Keratinocyte (primary cell): ENCODE data around the gene TMEM87B. TPM values are rescaled to one million over a fixed set of nuclear protein-coding genes. Genes with fewer than 3 reads are reported as not detected.

ENCODE experiments used
- DNase-seq: peaks from one replicate; pipeline ENCODE4 v3.0.0-alpha.2; 2011; ENCODE audit warnings: low read depth, missing footprints, low spot score
- FAIRE-seq: peaks from 2 replicates; lab custom pipeline; 2011; peaks lifted over from hg19 to GRCh38; lab: Jason Lieb, UNC
- H2AFZ ChIP-seq: 2 replicates; pipeline ENCODE4 v1.6.0; 2012; ENCODE audit warnings: low read length, control low read depth, inconsistent platforms; ENCODE audit not compliant: control insufficient read depth
- H3K27ac ChIP-seq: 2 replicates; pipeline ENCODE4 v1.5.1; 2011; ENCODE audit warnings: low read length; ENCODE audit not compliant: control insufficient read depth, insufficient read depth
- H3K27me3 ChIP-seq: 3 replicates; pipeline ENCODE4 v1.6.0; 2011; ENCODE audit warnings: low read length; ENCODE audit not compliant: control insufficient read depth, insufficient read depth; ENCODE audit errors: extremely low read depth
- H3K36me3 ChIP-seq, 2 experiments: 2 replicates in 1 of 2; 3 replicates in 1 of 2; pipeline ENCODE4 v1.5.1; 2011; ENCODE audit warnings: low read length in 2 of 2, mild to moderate bottlenecking in 1 of 2; ENCODE audit not compliant: control insufficient read depth in 2 of 2, insufficient read depth in 2 of 2; ENCODE audit errors: extremely low read depth in 1 of 2
- H3K4me1 ChIP-seq: 3 replicates; pipeline ENCODE4 v1.5.1; 2011; ENCODE audit warnings: low read length; ENCODE audit not compliant: control insufficient read depth, insufficient read depth; ENCODE audit errors: extremely low read depth
- H3K4me2 ChIP-seq: 3 replicates; pipeline ENCODE4 v1.6.0; 2011; ENCODE audit warnings: low read depth, low read length; ENCODE audit not compliant: control insufficient read depth, insufficient read depth; ENCODE audit errors: extremely low read depth
- H3K4me3 ChIP-seq, 3 experiments: fragments of 200-600 bp in 1 of 3; sonication (generic) in 1 of 3; 2 replicates in 2 of 3; 3 replicates in 1 of 3; pipeline ENCODE4 v1.5.1; 2011 to 2016; ENCODE audit warnings: low read length in 3 of 3, mild to moderate bottlenecking in 3 of 3, control low read depth in 2 of 3, inconsistent platforms in 1 of 3, low read depth in 1 of 3, mixed read lengths in 1 of 3, mixed run types in 1 of 3, moderate library complexity in 1 of 3; ENCODE audit not compliant: control insufficient read depth in 2 of 3, insufficient read depth in 2 of 3; ENCODE audit errors: extremely low read depth in 1 of 3
- H3K79me2 ChIP-seq: 2 replicates; pipeline ENCODE4 v1.6.0; 2012; ENCODE audit warnings: low read length; ENCODE audit not compliant: control insufficient read depth, insufficient read depth
- H3K9ac ChIP-seq: 3 replicates; pipeline ENCODE4 v1.6.0; 2011; ENCODE audit warnings: low read length; ENCODE audit not compliant: control insufficient read depth, insufficient read depth; ENCODE audit errors: extremely low read depth
- H3K9me1 ChIP-seq: 3 replicates; pipeline ENCODE4 v1.6.0; 2011; ENCODE audit warnings: low read length; ENCODE audit not compliant: control insufficient read depth, insufficient read depth; ENCODE audit errors: extremely low read depth
- H3K9me3 ChIP-seq: 2 replicates; pipeline ENCODE4 v1.5.1; 2012; ENCODE audit warnings: low read depth, low read length; ENCODE audit not compliant: control insufficient read depth
- H4K20me1 ChIP-seq: 3 replicates; pipeline ENCODE4 v1.6.0; 2011; ENCODE audit warnings: low read length; ENCODE audit not compliant: control insufficient read depth, insufficient read depth; ENCODE audit errors: extremely low read depth
- CTCF ChIP-seq, 3 experiments: IDR thresholded peaks in 1 of 3; conservative IDR thresholded peaks in 1 of 3; optimal IDR thresholded peaks in 1 of 3; 2 replicates in 2 of 3; 3 replicates in 1 of 3; pipeline versions ENCODE3 to v1.5.1; 2011; ENCODE audit warnings: low read length in 3 of 3, mild to moderate bottlenecking in 3 of 3, moderate library complexity in 2 of 3, control low read depth in 1 of 3, inconsistent platforms in 1 of 3; ENCODE audit not compliant: insufficient read depth in 2 of 3; ENCODE audit errors: extremely low read depth in 1 of 3
- EZH2 ChIP-seq: IDR thresholded peaks from one replicate; pipeline ENCODE4 v1.6.1; 2012; ENCODE audit warnings: inconsistent platforms, mild to moderate bottlenecking, low read length, moderate library complexity
- dilution Hi-C: fragments of 300-500 bp; cut with MboI; formaldehyde crosslinking; loops from one replicate; pipeline ENCODE4 v1.7.0; 2020; ENCODE audit warnings: low sequenced_read_pairs; ENCODE audit not compliant: extremely low pct_ligation_motif_present
- polyA plus RNA-seq, 5 experiments: library from polyadenylated mRNA; depleted of rRNA in 3 of 5; stranded (reverse) in 3 of 5; stranded (forward) in 1 of 5; unstranded in 1 of 5; fragments of >200 nt; gene quantifications; 1 replicate in 1 of 5; 2 replicates in 3 of 5; 3 replicates in 1 of 5; pipeline versions ENCODE4 v1.2.1 to v1.2.3, GENCODE V29; 2011 to 2012; ENCODE audit warnings: missing spikeins in 2 of 5, low read depth in 1 of 5, low replicate concordance in 1 of 5

Gene TMEM87B
- polyA plus RNA-seq, 1 donor (not counting 4 experiments of a cell fraction or from before 2014, with no cell fraction given): 37.3 TPM

DNA sequence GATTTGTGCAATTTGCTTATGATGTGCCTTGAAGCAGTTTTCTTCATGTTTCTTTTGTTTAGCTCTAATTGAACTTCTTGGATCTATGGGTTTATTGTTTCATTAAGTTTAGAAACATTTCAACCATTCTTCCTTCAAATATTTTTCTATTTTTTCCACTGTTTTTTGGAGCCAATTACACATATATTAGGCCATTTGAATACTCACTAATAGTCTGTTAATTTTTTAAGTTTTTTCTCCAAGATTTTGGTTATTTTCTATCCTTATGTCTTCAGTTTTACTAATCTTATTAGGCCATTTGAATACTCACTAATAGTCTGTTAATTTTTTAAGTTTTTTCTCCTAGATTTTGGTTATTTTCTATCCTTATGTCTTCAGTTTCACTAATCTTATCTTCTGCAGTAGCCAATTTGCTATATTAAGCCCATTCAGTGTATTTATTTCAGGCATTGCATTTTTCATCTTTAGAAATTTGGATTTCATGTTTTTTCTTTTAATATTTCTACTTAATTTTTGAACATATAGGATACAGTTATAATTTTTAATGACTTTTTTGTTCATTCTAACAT lies 9.5 kb upstream of the TMEM87B start:
- H2AFZ ChIP-seq: no peak overlapping the region
- no peaks in the 10 kb centered on the region for H3K9me1 ChIP-seq
- H3K9ac ChIP-seq: no peak overlapping the region
- dilution Hi-C loops: no loop called here
- no peak overlapping the region for H3K4me3 ChIP-seq
- H3K4me2 ChIP-seq: no peak overlapping the region
- no peaks in the 10 kb centered on the region for H3K27me3 ChIP-seq
- DNase-seq (no peak), FAIRE-seq (no peak)
- no peaks in the 10 kb centered on the region for H3K4me1 ChIP-seq
- no peak overlapping the region for H3K27ac ChIP-seq
- no peaks in the 10 kb centered on the region for H3K36me3 ChIP-seq
- H3K9me3 ChIP-seq: no peaks in the 10 kb centered on the region
- H4K20me1 ChIP-seq: no peaks in the 10 kb centered on the region
- no peaks in the 10 kb centered on the region for H3K79me2 ChIP-seq
- no peak for TF ChIP-seq EZH2

DNA sequence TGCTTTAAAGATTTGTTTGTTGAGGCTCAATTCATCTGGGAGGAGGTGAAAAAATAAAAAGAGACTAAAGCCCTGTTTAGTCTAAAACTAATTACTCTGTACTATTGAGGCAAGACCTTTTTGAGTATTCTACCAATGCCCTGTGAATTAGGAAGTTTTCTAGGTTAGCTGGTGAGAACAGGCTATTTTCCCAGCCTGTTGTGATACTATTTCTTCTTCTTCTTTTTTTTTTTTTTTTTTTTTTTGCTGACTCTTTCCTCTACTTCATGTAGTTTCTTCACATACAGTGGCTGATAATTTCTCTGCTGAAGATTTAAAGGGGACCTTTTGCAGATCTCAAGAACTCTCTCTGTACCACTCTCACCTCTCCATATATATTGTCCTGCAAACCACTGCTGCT lies 8.8 kb upstream of the TMEM87B start:
- H3K27me3 ChIP-seq: no peaks in the 10 kb centered on the region
- H3K27ac ChIP-seq: no peak overlapping the region
- H3K9me1 ChIP-seq: no peaks in the 10 kb centered on the region
- no peaks in the 10 kb centered on the region for H3K9me3 ChIP-seq
- no peak overlapping the region for H3K4me2 ChIP-seq
- no peaks in the 10 kb centered on the region for H3K36me3 ChIP-seq
- FAIRE-seq: no peak
- DNase-seq: no peak
- no peaks in the 10 kb centered on the region for H3K4me1 ChIP-seq
- no peaks in the 10 kb centered on the region for H4K20me1 ChIP-seq
- no peak overlapping the region for H3K4me3 ChIP-seq
- no peaks in the 10 kb centered on the region for H3K79me2 ChIP-seq
- no peak overlapping the region for H2AFZ ChIP-seq
- no peak for TF ChIP-seq EZH2
- no peak for TF ChIP-seq CTCF (optimal IDR thresholded peaks at IDR 0.05 in 1 of 3, IDR thresholded peaks at IDR 0.05 in 1 of 3, conservative IDR thresholded peaks at IDR 0.05 in 1 of 3; ENCODE audit: extremely low read depth in 1 of 3, insufficient read depth in 2 of 3, low read length in 3 of 3)
- no peak overlapping the region for H3K9ac ChIP-seq
- dilution Hi-C loops: no loop called here
